GM19452 (cell line): ENCODE measurements around the gene DENND1A.
"Not testable (repeated sequence)": the region's sequence is repeated elsewhere in the genome, so short reads cannot be mapped to it uniquely, and the experiment has no call there.

Source experiments
- ATAC-seq: cut with Tn5 transposase; IDR thresholded peaks from one replicate; pipeline ENCODE4 v1.9.1; 2021; ENCODE audit not compliant: unreplicated experiment

The DENND1A gene

GRCh38 chr9:123825342-123826060, 104.4 kb downstream of the DENND1A start:
- ATAC-seq, result no peak

DNA sequence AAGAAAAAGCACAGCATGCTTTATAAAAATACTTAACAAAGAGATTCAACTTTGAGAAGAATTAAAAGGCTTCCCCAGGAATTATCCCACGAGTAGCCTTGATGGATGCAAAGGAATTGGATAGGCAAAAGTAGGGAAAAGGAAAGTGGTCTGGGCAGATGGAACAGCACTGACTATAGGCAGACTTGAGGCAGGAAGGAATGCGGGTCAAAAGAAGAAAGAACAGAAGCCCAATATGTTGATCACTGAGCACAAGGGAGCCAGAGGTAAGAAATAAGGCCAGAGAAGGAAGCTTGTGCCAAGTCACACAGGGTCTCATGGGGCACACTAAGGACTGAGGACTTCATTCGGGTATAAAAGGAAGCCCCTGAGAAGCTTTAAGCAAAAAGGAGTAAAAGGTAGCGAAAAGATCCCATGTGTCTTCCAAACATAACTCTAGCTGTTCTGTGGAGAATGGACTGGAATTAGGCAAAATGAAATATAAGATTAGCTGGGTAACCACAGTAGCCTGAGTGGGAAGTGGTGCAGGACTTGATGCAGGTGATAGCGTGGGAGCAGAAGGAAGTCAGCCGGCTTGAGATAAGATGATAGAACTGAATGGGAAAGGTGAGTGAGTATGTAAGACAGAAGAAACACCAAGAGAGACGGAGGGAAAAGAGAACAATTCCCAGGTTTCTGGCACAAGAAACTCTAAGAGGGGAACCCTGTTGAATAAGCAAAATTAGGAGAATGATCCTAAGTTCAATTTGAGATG, 106.6 kb downstream of the DENND1A start:
- ATAC-seq, result no peak

DNA sequence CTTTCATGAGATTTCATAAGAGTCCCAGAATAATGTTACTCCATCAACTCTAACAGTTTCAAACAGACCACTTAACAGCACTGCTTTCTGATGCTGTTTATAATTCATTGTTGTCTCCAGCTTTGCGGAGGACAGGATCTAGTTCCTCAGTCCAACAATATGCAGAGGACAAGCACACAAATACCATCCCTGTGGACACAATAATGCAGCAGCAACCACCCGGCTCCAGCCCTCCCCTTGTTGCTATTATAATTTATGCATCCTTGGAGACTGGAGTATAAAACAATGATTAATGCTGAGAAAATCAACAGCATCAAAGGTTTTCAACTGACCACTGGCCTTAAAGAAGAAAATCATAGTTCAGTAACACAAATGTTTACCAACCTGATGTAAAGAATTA, 108.3 kb downstream of the DENND1A start:
- ATAC-seq, result no peak

- no peak for ATAC-seq
Measured at GRCh38 chr9:123820139-123820538, 109.8 kb downstream of the DENND1A start.

GRCh38 chr9:123816817-123817472, 113.0 kb downstream of the DENND1A start:
- no peak for ATAC-seq

- not testable (repeated sequence) for ATAC-seq
Measured at GRCh38 chr9:123815856-123816255, 114.1 kb downstream of the DENND1A start.

GRCh38 chr9:123814496-123814895, 115.4 kb downstream of the DENND1A start:
- no peak for ATAC-seq

- ATAC-seq, result no peak
Measured at GRCh38 chr9:123812984-123813383, 116.9 kb downstream of the DENND1A start.

GRCh38 chr9:123807251-123807650, 122.7 kb downstream of the DENND1A start:
- no peak for ATAC-seq

DNA sequence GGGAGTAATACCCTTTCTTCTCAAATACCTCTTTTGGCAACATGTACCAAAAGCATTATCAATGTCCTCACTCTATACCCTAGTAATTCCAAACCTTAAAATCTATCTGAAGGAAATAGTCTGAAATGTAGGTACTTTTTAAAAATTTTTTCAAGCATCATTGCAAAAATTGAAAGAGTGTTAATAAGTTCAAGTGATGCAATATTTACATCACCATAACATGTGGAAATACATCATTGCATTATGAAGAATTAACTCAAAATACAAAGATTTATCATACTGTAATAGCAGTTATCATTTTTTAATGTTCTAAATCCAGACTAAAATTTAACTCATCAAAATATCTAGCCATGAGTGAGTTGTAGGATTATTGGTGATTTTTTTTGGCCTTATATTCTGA, 123.1 kb downstream of the DENND1A start:
- ATAC-seq, result no peak

GRCh38 chr9:123798195-123798594, 131.7 kb downstream of the DENND1A start:
- no peak for ATAC-seq

DNA sequence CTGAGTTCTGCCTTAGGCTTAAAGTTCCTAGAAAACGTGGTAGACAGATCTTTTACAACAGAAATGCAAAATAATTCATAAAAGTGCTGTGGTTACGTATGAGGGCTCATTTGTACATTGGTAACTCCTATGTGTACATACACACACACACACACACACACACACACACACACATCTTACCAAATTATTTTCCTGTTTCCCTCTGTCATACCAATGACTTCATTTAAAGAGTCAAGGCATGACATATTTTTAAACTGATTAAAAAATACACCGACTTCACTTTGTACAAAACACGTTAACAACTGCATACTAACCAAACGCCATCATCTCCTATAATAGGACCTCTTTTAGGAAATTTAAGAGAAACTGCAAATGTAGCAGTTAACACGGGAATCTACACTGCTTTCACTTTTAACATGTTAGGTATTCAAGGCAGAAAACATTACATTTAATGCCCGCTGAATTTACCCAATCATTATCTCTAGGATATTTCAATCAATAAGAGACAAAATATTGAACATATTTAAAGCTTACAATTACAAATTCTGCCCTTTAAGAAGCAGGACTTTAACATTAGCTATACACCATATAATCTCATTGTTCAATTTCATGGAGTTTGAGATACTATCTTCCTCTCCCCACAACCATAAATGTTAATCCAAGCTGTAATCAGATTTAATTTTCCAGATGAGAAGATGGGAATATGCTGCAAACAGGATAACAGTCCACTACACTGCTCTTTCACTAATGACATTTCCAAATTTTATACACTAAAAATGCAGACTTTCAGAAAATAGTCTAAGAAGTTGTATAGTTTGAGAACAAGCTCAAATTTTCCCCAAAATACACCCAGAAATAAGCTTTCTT, 133.1 kb downstream of the DENND1A start:
- ATAC-seq, result no peak

DNA sequence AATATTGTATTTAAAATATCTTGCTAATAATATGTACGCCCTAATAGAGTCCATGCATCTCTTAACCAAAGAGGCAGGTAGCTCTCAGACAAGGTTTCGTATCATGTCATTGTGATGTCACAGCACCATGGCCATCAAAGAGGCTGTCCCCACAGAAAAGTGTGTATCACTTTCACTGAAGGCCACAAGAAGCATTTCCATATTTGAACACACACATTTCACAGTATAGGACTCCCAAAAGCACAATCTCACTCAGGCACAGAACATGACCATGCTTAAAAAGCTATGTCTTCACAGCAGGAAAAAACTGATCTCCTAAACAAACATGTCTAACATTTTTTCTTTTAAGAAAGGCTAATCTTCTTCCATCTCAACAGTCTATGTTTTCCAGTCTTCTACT, 133.8 kb downstream of the DENND1A start:
- ATAC-seq, result no peak

- ATAC-seq, result no peak
Measured at GRCh38 chr9:123795336-123795735, 134.6 kb downstream of the DENND1A start.

DNA sequence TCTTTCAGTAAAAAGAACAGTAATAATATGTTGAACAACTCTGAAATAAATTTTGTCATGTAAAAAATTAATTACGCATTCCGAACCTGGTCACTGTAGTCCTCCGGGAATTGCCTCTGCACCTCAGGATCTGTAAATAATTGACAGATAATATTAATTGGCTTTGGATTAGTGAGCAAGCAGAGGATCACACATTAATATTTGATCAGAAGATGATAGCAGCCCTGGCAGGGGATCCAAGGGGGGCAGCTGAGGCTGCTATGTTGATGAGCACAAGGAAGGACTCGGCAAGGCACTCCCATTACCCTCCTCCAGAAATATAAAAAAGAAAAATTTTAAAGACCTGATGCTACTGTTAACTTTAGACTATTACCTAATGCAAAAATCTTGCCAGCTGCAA, 137.4 kb downstream of the DENND1A start:
- ATAC-seq, result no peak

DNA sequence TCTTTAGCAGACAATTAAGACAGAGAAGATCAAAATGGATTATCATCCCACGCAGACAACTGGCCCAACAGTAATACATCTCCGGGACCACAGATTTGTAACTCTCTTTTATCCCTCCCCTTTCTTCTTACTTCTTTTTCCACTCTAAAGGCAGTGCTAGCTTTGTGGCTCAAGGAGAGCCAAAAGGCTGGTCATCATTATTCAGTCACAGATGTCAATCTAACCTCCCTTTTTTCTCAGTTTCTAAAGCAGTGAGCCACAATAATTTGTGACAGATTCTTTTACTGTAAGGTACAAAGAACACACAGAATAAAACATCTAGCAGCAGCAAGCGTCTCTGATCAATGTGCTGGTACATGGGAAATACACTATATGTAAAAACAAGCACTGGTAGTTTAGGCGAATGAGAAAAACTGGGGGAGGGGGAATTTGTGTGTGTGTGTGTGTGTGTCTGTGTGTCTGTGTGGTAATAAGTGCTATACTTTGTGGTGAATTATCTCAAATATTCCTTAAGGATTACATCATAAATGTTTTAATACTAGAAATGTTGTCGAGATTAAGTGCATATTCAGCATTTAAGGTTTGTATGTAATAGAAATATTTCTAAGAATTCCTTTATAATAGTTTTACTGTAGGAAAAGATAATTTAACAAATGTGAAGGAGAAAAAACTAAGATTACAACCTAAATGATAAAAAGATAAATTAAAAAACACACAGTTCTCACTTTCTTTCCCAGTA, 140.2 kb downstream of the DENND1A start:
- ATAC-seq, result no peak

DNA sequence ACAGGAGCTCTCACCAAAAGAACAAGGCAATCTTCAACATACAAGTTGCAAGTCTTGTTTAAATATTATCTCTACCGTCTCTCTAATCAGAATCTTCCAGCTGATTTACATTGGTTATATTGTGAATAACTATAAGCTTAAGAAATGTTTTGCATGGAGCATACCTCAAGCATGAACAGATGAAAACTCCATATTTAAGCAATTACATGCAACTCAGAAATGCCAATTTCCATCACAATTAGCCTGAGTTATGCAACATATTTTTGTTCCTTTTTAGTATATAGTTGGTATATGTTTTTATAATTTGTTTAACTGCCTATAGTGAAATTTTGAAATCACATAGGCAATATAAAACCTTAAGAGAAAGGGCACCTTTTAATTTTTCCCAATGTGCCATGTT, 142.5 kb downstream of the DENND1A start:
- ATAC-seq, result no peak

DNA sequence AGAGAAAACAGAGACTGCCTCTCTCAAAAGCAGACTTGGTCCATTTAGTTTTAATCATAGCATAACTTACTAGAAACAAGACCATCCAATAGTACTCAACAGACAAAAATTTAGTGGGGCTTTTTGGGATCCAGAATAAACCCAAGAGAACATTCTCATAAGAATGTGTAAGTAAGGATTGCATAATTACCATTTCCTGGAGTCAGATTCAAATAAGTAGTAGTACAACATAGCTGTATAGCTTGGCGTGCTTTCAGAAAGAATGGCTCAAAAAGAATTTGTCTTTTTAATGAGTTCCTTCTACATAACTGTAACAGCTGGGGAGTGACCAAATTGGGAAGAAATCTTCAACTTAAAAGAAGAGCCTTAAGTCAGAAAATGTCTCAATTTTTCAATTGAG, 145.4 kb downstream of the DENND1A start:
- no peak for ATAC-seq

GRCh38 chr9:123778232-123778902, 151.6 kb downstream of the DENND1A start:
- no peak for ATAC-seq
